Spleen (tissue), 7 donors: ENCODE results near the gene FAM20C.

ENCODE experiments used
- CTCF ChIP-seq, 11 experiments: fragments of 200-600 bp in 7 of 11; fragments of 450-650 bp in 4 of 11; sonication (generic) in 4 of 11; IDR thresholded peaks in 8 of 11; conservative IDR thresholded peaks in 3 of 11; 1 replicate in 7 of 11; 2 replicates in 4 of 11; pipeline versions ENCODE4 v1.4.0 to v1.8.0; 2016 to 2021; ENCODE audit warnings: antibody characterized with exemption in 11 of 11, inconsistent platforms in 4 of 11, mild to moderate bottlenecking in 1 of 11
- POLR2A ChIP-seq, 3 donors: fragments of 450-650 bp; IDR thresholded peaks; one replicate each; pipeline ENCODE4 v1.5.1; 2017; ENCODE audit warnings: antibody characterized with exemption in 3 of 3, mild to moderate bottlenecking in 1 of 3
- POLR2AphosphoS5 ChIP-seq, 3 donors: sonication (generic); formaldehyde crosslinking; IDR thresholded peaks; one replicate each; pipeline ENCODE4 v1.5.1; 2017; ENCODE audit warnings: antibody characterized with exemption in 3 of 3
- donor health status: DM: no; HTN: no; CAD: no; lungs with moderate emphysema.
- donor health status: DM: no; HTN: no; CAD: no.
- donor health status: DM: no; HTN: no; CAD: no.

- no peak for TF ChIP-seq POLR2A (IDR thresholded peaks at IDR 0.05)
- TF ChIP-seq CTCF (IDR thresholded peaks at IDR 0.05 in 8 of 11, conservative IDR thresholded peaks at IDR 0.05 in 3 of 11) = no peak
- no peak for TF ChIP-seq POLR2AphosphoS5 (IDR thresholded peaks at IDR 0.05)
Measured at GRCh38 chr7:299169-299568, 106.8 kb downstream of the FAM20C start.
